Measurements from ENCODE around the gene SLC6A19. TPM values are rescaled to one million over a fixed set of nuclear protein-coding genes. Genes with fewer than 3 reads are reported as not detected.

SLC6A19 gene
- total and polyA plus RNA-seq, 2 of the 13 experiments (the other 11 are each of a cell fraction or from before 2014, with no cell fraction given), result 0.02 TPM; not detected in 1

GRCh38 chr5:1181451-1182359, 19.7 kb upstream of the SLC6A19 start (continued):
- peak; percentile 41; the same call in 1 of the 2 replicates for TF ChIP-seq ZNF281 (CRISPR knock-in tag; IDR thresholded peaks at IDR 0.05; ENCODE audit: borderline replicate concordance)
- TF ChIP-seq HNRNPL (IDR thresholded peaks at IDR 0.05; ENCODE audit: low read depth, low read length), result 0 out of 2 replicates have a peak, but pooled peaks have one; percentile 38
- TF ChIP-seq RBAK (CRISPR knock-in tag; IDR thresholded peaks at IDR 0.05), result 0 out of 2 replicates have a peak, but pooled peaks have one; percentile 28
- peak; percentile 25; the same call in 1 of the 2 replicates for TF ChIP-seq ARID4A (CRISPR knock-in tag; IDR thresholded peaks at IDR 0.05; ENCODE audit: borderline replicate concordance)
- TF ChIP-seq ZBTB44 (CRISPR knock-in tag; IDR thresholded peaks at IDR 0.05), result no peak
- peak; percentile 87 for TF ChIP-seq ZMYM2 (CRISPR knock-in tag; IDR thresholded peaks at IDR 0.05)
- peak; percentile 76 for TF ChIP-seq ZNF609 (CRISPR knock-in tag; IDR thresholded peaks at IDR 0.05; ENCODE audit: borderline replicate concordance)
- TF ChIP-seq HDAC2 (CRISPR knock-in tag; IDR thresholded peaks at IDR 0.05), result peak; percentile 61; the same call in 1 of the 2 replicates
- TF ChIP-seq CTCF (CRISPR knock-in tag; IDR thresholded peaks at IDR 0.05), result 0 out of 2 replicates have a peak, but pooled peaks have one; percentile 22
- peak; percentile 34; the same call in 1 of the 2 replicates for TF ChIP-seq KDM5B (CRISPR knock-in tag; IDR thresholded peaks at IDR 0.05; ENCODE audit: borderline replicate concordance)

Measured in HepG2 (cell line).